Activated CD4-positive, alpha-beta T cell treated with anti-CD3 and anti-CD28 coated beads for 24 hours (primary cell): Measurements from ENCODE around the gene ABCA5.

Source experiments
- DNase-seq, 2 donors: peaks; one replicate each; pipeline ENCODE4 v3.0.0-alpha.2; 2020; ENCODE audit warnings: low read depth in 2 of 2

The ABCA5 gene, protein sequence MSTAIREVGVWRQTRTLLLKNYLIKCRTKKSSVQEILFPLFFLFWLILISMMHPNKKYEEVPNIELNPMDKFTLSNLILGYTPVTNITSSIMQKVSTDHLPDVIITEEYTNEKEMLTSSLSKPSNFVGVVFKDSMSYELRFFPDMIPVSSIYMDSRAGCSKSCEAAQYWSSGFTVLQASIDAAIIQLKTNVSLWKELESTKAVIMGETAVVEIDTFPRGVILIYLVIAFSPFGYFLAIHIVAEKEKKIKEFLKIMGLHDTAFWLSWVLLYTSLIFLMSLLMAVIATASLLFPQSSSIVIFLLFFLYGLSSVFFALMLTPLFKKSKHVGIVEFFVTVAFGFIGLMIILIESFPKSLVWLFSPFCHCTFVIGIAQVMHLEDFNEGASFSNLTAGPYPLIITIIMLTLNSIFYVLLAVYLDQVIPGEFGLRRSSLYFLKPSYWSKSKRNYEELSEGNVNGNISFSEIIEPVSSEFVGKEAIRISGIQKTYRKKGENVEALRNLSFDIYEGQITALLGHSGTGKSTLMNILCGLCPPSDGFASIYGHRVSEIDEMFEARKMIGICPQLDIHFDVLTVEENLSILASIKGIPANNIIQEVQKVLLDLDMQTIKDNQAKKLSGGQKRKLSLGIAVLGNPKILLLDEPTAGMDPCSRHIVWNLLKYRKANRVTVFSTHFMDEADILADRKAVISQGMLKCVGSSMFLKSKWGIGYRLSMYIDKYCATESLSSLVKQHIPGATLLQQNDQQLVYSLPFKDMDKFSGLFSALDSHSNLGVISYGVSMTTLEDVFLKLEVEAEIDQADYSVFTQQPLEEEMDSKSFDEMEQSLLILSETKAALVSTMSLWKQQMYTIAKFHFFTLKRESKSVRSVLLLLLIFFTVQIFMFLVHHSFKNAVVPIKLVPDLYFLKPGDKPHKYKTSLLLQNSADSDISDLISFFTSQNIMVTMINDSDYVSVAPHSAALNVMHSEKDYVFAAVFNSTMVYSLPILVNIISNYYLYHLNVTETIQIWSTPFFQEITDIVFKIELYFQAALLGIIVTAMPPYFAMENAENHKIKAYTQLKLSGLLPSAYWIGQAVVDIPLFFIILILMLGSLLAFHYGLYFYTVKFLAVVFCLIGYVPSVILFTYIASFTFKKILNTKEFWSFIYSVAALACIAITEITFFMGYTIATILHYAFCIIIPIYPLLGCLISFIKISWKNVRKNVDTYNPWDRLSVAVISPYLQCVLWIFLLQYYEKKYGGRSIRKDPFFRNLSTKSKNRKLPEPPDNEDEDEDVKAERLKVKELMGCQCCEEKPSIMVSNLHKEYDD (N-terminal part only)

DNA sequence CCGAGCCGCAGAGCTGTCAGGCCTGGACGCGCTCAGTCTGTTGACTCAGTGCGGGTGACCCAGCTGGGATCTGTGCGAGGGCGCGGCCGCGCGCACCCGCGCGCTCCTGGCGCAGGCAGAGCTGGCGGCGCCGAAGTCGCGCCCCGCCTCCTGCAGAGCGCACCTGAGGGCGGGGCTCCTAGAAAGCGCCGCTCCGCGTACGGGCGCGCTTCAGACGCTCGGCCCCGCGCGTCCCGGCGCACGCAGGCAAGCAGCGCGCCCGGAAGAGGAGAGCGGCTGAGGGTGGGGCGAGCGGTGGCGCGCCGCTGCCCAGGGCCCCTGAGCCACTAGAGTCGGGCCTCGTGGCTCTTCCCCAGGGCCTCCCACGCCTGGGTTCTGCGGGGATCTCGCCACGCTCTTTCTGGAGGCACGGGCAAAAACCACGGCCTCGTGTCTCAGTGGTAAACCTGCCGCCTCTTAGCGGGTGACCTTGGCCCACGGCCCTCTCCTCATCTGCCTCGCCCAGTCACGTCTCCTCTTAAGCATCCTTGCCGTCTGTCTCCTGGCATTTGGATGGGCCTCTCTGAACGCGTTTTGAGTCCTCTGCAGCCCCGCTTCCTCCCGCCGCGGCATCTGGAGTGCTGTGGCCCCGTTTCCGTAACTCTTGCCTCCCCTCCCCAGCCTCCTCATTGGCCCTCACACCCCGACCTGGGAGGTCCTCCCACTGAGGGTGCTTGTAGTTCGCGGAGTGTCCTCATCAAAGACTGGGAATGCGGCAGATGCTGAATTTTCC is at the start of gene ABCA5:
ABCA5 (minus strand) TSS at position 74 of the 772 bp plus-strand sequence. CDS start 12,718 bp downstream, outside the sequence.
- DNase-seq: peak; percentile 70 to 74

DNA sequence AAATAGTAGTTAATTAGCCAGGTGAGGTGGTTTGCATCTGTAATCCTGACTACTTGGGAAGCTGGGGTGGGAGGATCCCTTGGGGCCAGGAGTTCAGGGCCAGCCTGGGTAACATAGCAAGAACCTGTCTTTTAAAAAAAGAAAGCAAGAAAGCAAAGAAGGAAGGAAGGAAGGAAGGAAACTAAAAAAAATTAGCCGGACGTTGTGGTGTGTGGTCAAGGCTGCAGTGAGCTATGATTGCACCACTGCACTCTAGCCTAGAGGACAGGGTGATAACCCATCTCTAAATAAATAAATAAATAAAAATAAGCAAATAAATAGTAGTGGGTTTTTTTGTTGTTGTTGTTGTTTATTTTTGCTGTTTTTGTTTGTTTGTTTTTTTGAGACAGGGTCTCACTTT is 48.3 kb upstream of the ABCA5 start:
- no peak for DNase-seq

DNA sequence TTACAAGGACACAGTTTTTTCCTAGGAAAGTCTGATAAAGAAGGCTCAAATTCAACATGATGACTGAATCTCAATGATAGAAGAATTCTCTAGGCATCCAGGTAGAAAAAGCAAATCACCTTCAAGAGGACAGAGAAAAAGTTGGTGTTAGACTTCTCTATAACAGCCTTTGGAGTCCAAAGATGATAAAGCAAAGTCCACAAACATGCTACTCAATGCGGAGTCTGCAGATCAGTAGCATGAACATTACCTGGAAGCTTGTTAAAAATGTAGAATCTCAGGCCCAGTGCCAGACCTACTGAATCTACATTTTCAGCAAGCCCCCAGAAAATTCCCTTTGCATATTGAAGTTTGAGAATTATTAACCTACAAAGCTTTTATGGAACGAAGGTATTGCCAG is 46.1 kb upstream of the ABCA5 start:
- no peak for DNase-seq

DNA sequence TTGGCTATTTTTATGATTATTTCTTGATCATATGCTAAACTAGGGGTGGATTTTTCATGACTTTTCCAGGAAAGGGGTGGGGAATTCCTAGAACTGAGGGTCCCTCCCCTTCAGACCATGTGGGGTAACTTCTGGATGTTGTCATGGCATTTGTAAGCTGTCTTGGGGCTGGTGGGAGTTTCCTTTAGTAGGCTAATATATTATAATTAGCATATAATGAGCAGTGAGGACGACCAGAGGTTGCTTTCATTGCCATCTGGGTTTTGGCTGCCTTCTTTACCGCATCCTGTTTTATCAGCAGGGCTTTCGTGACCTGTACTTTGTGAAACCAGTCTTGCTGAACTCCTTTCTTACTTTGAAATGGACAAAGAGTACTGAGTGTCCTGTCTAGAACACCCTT is 40.4 kb upstream of the ABCA5 start:
- no peak for DNase-seq

DNA sequence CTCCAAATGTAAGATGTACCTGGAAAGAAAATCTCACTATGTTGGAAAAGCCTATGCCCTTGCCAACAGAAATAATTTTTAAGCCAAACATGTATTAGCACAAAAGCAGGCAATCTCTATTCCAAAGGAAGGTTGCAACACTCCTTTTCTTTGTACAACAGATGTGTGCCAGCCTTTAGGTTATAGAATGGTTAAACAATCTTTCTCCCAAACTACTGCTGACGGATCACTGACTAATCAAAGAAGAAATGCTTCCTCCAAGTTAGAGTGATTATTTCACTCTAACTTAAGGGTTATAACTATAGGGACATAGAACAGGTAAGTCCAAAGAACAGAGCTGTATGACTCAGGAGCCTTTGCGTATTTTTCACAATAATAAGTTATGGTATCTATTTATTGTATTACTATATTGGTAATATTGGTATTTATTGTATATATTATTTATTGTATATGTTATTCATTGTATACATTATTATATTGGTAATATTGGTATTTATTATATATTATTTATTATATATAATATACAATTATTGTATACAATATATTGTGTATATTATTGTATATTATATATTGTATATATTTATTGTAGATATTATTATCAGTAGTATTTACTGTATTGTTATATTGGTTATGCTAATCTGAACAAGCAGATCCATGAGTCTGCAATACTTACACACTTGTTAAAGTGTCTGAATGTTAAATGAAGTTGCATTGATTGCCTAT is 36.7 kb upstream of the ABCA5 start:
- DNase-seq: no peak

DNA sequence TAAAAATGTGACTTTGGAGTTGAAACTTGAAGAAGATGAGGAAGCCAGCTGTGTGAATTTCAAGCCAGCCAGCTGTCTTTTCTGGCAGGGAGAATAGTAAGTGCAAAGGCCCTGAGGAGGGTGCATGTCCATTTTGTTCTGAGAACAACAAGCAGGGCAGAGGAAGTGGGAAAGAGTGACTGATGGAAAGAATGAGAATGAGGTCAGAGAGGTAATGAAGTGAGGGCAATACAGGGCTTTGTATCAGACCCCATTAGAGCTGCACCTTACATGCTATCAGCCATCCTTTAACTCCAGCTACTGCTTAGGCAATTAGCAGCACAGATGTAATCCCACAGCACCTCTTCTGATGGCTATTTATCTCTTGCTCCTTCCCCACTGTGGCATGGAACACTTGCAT is 34.2 kb upstream of the ABCA5 start:
- no peak for DNase-seq

DNA sequence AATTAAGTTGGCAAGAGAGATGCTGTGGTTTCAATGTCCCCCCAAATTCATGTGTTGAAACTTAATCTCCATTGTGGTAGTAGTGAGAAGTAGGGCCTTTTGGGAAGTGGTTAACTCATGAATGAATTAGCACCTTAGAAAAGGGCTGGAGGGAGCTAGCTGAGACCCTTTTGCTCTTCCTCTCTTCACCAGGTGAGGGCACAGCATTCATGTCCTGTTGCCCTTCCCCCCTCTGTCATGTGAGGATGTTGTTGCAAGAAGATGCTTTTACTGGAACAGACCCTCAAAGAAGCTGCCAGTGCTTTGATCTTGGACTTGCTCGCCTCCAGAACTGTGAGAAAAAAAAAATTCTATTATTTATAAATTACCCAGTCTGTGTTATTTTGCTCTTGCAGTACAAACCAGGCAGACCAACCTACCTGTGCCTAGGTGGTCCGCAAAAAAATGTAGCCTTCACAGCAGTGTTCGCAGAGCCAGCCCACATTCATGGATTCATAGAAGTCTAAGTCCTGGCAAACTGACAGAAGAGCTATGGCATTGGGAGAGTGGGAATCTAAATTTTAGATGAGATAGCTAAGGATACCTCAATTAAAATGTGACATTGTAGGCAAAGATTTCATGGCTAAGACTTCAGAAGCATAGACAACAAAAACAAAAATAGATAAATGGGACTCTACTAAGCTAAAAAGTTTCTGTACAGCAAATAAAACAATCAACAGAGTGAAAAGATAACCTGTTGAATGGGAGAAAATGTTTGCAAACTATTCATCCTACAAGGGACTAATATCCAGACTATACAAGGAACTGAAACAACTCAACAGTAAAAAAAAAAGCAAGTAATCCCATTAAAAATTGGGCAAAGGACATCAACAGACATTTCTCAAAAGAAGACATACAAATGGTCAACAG is 32.0 kb upstream of the ABCA5 start:
- DNase-seq: no peak

DNA sequence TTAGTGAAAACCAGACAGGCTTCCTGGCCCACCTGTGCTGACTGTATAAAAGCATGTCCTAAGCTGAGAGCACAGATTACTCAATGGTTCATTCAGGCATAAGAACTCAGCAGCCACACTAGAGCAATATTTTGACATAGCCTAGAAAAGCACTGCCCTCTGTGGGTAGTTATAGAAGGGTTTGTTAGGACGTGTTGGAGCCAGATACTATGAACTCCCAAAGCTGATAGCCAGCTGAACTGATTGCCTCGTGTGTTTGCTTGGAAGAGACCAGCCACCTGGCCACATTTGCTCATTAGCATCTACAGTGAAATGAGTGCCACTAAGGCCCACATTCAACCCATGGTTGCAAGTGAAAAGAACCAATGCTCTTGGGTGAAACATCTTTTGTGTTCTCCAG is 30.8 kb upstream of the ABCA5 start:
- DNase-seq: no peak

DNA sequence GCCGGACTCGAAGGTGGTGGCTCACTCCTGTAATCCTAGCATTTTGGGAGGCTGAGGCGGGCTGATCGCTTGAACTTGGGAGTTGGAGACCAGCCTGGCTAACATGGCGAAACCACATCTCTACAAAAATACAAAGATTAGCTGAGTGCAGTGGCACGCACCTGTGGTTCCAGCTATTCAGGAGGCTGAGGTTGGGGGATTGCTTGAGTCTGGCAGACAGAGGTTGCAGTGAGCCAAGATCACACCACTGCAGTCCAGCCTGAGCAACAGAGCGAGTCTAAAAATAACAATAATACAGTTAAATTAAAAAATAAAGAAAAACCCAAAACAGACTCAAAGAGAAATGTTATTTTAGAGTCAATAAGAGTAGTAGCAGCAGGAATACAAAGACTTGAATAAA is 29.7 kb upstream of the ABCA5 start:
- DNase-seq: no peak

DNA sequence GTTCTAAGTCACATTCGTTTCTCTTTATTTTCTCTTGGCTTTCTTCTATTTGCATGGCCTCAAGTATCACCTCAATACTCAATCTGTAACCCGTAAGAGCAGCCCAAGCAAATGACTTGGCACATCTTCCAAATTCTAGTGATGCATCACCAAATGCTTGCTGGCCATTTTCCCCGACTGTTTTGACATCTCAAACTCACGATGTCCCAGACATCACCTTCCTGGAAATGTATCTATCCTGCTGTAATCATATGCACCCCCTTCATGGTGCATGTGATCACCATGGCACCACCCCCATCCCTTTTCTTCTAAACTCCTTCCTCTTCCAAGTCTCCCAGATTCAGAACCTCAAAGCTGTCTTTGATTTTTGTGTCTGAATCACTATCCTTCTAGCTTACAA is 24.0 kb upstream of the ABCA5 start:
- no peak for DNase-seq

DNA sequence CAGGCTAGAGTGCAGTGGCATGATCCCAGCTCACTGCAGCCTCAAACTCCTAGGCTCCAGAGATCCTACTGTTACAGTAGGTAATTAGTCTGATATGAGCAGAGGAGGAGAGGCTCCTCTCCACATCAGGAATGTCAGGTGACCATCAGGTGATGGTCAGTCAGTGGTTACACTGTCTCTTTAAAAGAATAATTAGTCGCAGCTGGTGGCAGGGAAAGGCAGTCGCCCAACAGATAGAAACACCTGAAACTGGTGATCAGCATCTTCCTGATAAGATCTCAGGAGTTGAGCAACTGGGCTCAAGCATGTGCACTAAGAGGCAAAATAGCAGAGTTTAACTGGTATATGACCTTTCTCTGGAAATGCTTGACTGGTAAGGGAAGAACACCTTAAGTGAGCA is 21.5 kb upstream of the ABCA5 start:
- no peak for DNase-seq

DNA sequence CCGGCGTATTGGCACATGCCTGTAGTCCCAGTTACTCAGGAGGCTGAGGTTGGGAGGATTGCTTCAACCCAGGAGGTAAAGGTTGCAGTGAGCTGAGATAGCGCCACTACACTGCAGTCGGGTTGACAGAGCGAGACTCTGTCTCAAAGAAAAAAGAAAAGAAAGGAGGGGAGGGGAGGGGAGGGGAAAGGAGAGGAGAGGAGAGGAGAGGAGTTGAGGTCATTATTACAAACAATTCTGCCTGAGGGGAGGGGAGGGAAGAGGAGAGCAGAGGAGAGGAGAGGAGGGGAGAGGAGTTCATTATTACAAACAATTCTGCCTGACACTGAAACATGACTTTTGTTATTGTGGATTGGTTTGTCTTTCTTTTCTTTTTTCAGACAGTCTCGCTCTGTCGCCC is 19.8 kb upstream of the ABCA5 start:
- no peak for DNase-seq

DNA sequence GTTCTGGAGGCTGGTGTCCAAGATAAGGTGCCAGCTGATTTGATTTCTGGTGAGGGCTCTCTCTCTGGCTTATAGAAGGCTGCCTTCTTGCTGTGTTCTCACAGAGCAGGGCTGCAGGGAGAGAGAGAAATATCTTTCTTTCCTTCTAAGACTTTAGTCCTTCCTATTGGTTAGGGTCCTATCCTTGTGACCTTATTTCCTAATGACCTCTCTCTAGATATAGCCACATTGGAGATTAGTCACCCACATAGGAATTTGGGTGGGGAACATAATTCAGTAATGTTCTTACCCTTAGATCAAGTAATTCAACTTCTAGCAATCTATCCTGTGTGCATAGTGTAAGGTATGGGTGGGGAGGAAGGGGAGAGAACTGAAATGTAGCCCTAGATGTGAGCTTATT is 18.0 kb upstream of the ABCA5 start:
- DNase-seq: no peak

DNA sequence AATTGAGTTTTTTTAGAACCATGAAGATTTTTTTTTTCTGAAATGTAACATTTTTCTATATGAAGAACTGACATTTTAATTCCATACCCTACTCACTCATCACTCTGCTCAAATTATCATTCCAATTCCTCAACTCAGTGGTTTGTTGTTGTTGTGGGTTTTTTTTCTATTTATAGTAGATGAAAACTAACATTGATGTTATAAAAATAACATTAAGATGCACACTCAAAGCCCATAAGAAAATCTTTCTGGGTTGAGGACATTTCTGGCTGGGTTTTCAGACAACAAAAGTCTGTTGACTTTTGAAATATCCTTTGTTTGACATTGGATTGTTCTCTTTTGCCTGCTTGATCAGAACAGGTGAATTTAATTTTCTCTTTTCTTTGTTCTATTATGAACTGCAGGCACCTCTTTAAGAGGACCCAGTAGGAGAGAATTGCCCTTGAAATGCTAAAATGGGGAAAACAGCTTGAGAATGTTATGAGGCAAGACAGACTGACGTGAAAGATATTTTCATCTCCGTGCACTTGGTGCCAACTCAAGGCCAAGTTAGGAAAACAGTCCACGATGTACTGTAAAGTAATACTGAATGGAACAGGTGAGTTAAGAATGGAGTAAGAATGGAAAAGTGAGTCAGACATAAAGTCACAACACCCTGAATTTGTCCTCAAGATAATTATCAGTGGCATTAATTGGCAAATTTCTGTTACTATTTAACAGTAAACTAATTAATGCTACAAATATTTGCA is 16.1 kb upstream of the ABCA5 start:
- DNase-seq: no peak

DNA sequence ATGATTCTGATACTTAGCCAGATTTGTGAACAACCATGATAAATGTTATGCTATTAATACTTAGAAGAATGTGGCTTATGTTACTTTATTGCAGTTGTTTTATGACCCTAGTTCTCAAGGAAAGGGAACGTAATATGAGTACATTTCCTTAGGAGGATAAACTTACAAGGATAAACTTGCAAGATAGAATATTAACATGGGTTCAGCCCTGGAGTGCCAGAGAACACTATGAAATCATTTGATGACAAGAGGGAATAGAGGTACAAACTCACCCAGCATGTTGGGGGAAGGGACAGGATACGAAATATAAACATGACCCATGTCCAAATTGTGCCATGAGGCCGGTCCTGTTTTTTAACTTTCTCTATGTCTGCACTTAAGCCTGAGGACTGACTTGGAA is 13.0 kb upstream of the ABCA5 start:
- no peak for DNase-seq

DNA sequence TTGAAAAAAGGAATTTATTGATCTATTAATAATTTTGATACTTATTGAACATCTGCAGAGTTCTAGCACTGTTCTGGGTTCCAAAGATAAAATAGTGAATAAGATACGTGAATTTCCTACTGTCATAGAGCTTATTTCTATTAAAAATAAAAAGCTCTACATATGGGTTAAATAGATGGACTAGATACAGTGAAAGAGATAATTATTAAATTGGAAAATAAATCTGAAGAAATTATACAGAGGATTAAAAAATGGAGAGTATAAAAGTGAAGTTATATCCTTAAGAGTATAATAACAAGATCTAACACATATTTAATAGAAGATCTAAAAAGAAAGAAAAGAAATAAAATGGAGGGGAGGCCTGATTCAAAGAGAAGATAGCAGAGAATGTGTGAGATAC is 10.1 kb upstream of the ABCA5 start:
- no peak for DNase-seq

DNA sequence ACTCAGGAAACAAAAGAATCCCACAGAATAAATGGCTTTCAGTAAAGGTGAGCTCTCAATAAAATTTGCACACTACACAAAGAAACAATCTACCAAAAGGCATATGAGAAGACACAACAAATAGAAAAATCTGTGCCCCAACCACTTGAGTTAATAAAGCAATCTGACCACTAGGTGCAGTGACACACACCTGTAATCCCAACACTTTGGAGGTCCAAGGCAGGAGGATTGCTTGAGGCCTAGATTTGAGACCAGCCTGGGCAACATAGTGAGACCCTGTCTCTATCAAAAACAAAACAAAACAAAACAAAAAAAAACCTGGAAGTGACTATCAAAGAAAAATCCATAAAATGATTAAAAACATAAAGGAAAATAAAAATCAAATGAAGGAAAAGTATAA is 9.6 kb upstream of the ABCA5 start:
- DNase-seq: no peak

DNA sequence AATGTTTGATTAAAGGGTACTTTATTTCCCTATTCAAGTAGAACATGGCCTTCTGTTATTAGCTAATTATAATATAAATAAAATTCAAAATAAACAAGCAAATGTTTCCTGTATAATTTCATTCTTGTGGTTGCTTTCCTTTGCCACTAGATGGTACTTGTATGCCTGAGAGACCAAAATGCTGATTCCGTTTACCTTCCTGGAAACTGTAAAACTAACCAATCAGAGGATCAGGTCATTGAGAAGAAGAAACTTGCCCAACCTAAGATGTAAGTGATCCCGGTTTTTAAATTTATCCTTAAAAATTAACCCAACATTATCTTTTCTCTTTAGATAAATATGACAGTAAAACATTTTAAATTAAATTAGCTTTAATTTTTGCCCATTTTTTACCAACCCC is 8.1 kb upstream of the ABCA5 start:
- no peak for DNase-seq

DNA sequence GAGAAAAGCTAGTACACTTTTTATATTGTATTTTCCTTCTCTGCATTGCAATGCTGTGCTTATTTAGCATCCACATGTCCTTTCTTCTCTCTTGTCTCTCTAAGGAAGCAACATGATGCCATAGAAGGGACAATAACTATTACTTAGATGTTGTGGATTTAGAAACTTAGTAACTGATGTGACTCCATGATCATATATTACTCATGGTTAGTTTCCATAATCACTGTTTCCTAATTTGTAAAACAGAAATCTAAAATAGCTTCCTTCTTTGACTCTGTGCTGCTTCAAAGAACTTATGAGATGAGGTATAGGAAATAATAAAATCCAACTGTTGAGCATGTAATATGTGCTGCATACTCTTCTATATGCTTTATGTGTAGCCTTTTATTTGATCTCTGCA is 6.6 kb upstream of the ABCA5 start:
- no peak for DNase-seq
